Measurements from ENCODE around the gene THTPA.

The THTPA gene

GRCh38 chr14:23551266-23552028 lies 4.6 kb upstream of the THTPA start, which contains the start of gene ZFHX2:
Gene ZFHX2 (minus strand): TSS chr14:23551765. CDS start chr14:23535325, 16,440 bp downstream.
- peak in 1 of 2 experiments; percentile 24 for DNase-seq (ENCODE audit: low read depth in 2 of 2)

- no peak for DNase-seq (ENCODE audit: low read depth in 2 of 2)
Measured at GRCh38 chr14:23555533-23555881, 564 bp upstream of the THTPA start.

GRCh38 chr14:23556700-23557440 lies 799 bp downstream of the THTPA start:
- DNase-seq (ENCODE audit: low read depth in 2 of 2) = no peak

GRCh38 chr14:23557521-23557920 lies 1.4 kb downstream of the THTPA start:
- no peak for DNase-seq (ENCODE audit: low read depth in 2 of 2)

- DNase-seq (ENCODE audit: low read depth in 2 of 2) = no peak
Measured at GRCh38 chr14:23557946-23558345, 1.9 kb downstream of the THTPA start.

- no peak for DNase-seq (ENCODE audit: low read depth in 2 of 2)
Measured at GRCh38 chr14:23558346-23559009, 2.4 kb downstream of the THTPA start.

GRCh38 chr14:23559010-23559925 lies 3.2 kb downstream of the THTPA start:
- DNase-seq (ENCODE audit: low read depth in 2 of 2) = no peak

- DNase-seq (ENCODE audit: low read depth in 2 of 2) = no peak
Measured at GRCh38 chr14:23559926-23560520, 4.0 kb downstream of the THTPA start.

GRCh38 chr14:23561259-23561658 lies 5.2 kb downstream of the THTPA start:
- no peak for DNase-seq (ENCODE audit: low read depth in 2 of 2)

GRCh38 chr14:23561873-23562821 lies 6.1 kb downstream of the THTPA start:
- no peak for DNase-seq (ENCODE audit: low read depth in 2 of 2)

- DNase-seq (ENCODE audit: low read depth in 2 of 2) = no peak
Measured at GRCh38 chr14:23562822-23563472, 6.9 kb downstream of the THTPA start.

- DNase-seq (ENCODE audit: low read depth in 2 of 2) = no peak
Measured at GRCh38 chr14:23563473-23564180, 7.6 kb downstream of the THTPA start.

- no peak for DNase-seq (ENCODE audit: low read depth in 2 of 2)
Measured at GRCh38 chr14:23564181-23564812, 8.2 kb downstream of the THTPA start.

- no peak for DNase-seq (ENCODE audit: low read depth in 2 of 2)
Measured at GRCh38 chr14:23564876-23565275, 8.8 kb downstream of the THTPA start.

GRCh38 chr14:23565626-23566025 lies 9.6 kb downstream of the THTPA start:
- no peak for DNase-seq (ENCODE audit: low read depth in 2 of 2)

GRCh38 chr14:23566112-23566777 lies 10.2 kb downstream of the THTPA start:
- no peak for DNase-seq (ENCODE audit: low read depth in 2 of 2)

GRCh38 chr14:23566778-23567185 lies 10.7 kb downstream of the THTPA start:
- DNase-seq (ENCODE audit: low read depth in 2 of 2) = no peak

Measured in fibroblast of skin of left quadriceps (primary cell).